NCI-H2029 (cell line): ENCODE results near the gene NDUFV2.
"Not testable (repeated sequence)": the region's sequence is repeated elsewhere in the genome, so short reads cannot be mapped to it uniquely, and the experiment has no call there.

Experiments used
- DNase-seq: peaks from one replicate; lab custom pipeline; 2025; lab: John Stamatoyannopoulos, UW

NDUFV2 gene

GRCh38 chr18:9091066-9091476 lies 11.4 kb upstream of the NDUFV2 start:
- DNase-seq: no peak

GRCh38 chr18:9092665-9093064 lies 9.8 kb upstream of the NDUFV2 start:
- no peak for DNase-seq

- not testable (repeated sequence) for DNase-seq
Measured at GRCh38 chr18:9093109-9093508, 9.4 kb upstream of the NDUFV2 start.

GRCh38 chr18:9094307-9095226 lies 7.9 kb upstream of the NDUFV2 start:
- DNase-seq: no peak

GRCh38 chr18:9095297-9096006 lies 7.0 kb upstream of the NDUFV2 start:
- no peak for DNase-seq

- no peak for DNase-seq
Measured at GRCh38 chr18:9096007-9096371, 6.5 kb upstream of the NDUFV2 start.

- no peak for DNase-seq
Measured at GRCh38 chr18:9096685-9097084, 5.8 kb upstream of the NDUFV2 start.

- DNase-seq: no peak
Measured at GRCh38 chr18:9097349-9097748, 5.2 kb upstream of the NDUFV2 start.

- DNase-seq: no peak
Measured at GRCh38 chr18:9100796-9101195, 1.7 kb upstream of the NDUFV2 start.

- peak; percentile 55 for DNase-seq
Measured at GRCh38 chr18:9101730-9102507, 580 bp upstream of the NDUFV2 start.

GRCh38 chr18:9103376-9103873 lies 926 bp downstream of the NDUFV2 start:
- no peak for DNase-seq

- DNase-seq: peak; percentile 8
Measured at GRCh38 chr18:9104244-9104901, 1.9 kb downstream of the NDUFV2 start.

- no peak for DNase-seq
Measured at GRCh38 chr18:9105420-9105819, 2.9 kb downstream of the NDUFV2 start.

- no peak for DNase-seq
Measured at GRCh38 chr18:9106094-9106493, 3.6 kb downstream of the NDUFV2 start.

- no peak for DNase-seq
Measured at GRCh38 chr18:9106800-9107584, 4.5 kb downstream of the NDUFV2 start.

GRCh38 chr18:9108911-9109310 lies 6.4 kb downstream of the NDUFV2 start:
- no peak for DNase-seq

GRCh38 chr18:9109523-9109922 lies 7.0 kb downstream of the NDUFV2 start:
- DNase-seq: no peak

GRCh38 chr18:9113468-9114149 lies 11.1 kb downstream of the NDUFV2 start:
- DNase-seq: no peak

- DNase-seq: no peak
Measured at GRCh38 chr18:9115984-9116383, 13.5 kb downstream of the NDUFV2 start.
